ENCODE results near the gene RNASEH2A.

Gene RNASEH2A

DNA sequence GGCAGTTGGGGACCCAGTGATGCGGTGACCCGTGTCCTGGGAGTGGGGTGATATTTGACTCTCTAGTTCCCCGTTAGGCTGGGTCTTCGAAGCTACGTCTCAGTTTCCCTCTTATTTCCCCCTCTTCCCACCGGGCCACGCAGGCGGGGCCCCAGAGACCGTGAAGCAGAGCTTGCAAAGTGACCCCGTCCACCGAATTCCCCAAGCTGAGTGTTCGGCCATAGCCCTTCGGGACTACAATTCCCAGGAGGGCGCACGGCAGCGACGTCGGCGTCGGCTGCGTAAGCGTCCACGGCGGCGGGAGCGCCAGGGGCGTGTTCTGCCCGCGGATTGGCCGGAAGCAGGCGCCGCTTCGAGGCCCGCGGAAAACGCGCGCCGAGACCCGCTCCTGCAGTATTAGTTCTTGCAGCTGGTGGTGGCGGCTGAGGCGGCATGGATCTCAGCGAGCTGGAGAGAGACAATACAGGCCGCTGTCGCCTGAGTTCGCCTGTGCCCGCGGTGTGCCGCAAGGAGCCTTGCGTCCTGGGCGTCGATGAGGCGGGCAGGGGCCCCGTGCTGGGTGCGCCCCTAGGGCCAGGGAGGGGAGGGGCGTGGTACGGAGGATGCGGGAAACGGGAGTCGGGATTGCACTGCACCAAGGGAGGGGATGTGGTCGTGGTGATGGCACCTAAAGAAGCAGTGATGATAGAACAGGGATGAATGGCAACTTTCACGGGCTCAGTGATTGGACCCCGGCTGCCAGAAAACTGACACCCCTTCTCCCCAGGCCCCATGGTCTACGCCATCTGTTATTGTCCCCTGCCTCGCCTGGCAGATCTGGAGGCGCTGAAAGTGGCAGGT is at the start of gene RNASEH2A:
TSS of gene RNASEH2A (plus strand) at position 343 of the 840 bp plus-strand sequence. CDS start at position 433, 90 bp downstream.
- DNase-seq = peak; percentile 64 to 86 (median 72)

DNA sequence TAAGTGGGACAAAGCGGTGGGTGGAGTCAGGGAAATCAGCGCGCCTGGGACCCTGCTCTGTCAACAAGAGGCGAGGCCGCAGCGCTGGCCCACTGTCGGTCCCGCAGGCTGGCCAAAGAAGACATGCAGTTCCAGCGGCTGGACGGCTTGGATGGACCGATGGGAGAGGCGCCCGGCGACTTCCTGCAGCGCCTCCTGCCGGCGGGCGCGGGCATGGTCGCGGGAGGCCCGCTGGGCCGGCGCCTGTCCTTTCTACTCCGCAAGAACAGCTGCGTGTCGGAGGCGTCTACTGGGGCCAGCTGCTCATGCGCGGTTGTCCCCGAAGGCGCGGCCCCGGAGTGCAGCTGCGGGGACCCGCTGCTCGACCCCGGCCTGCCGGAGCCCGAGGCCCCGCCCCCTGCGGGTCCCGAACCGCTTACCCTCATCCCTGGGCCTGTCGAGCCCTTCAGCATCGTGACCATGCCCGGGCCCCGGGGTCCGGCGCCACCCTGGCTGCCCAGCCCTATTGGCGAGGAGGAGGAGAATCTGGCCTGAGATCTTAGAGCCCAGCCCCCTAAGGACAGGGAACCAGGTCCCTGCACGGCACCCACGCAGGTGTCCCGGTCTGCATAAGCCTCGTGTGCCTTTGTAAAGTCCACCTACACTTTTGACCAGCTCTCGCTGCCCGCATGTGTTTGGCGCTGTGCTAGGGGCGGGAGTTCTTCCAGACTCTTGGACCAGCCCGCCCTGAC is 48.7 kb upstream of the RNASEH2A start:
- DNase-seq = peak in 3 of 4 experiments; percentile 21 to 56 (median 29)

DNA sequence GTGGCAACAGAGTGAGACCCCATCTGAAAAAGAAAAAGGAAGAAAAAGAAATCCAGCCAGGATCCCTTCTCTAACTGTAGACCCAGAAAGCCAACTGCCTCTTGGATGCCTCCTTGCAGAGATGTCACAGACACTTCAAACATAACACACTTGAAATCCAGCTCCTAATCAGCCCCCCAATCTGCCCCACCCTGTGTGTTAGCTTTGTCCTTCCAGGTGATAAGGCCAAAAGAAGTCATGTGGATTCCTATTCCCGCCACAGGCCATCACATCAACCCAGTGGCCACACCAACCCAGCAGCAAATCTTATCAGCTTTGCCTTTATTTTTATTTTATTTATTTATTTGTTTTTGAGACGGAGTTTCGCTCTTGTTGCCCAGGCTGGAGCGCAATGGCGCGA is 46.7 kb upstream of the RNASEH2A start:
- DNase-seq = no peak

DNA sequence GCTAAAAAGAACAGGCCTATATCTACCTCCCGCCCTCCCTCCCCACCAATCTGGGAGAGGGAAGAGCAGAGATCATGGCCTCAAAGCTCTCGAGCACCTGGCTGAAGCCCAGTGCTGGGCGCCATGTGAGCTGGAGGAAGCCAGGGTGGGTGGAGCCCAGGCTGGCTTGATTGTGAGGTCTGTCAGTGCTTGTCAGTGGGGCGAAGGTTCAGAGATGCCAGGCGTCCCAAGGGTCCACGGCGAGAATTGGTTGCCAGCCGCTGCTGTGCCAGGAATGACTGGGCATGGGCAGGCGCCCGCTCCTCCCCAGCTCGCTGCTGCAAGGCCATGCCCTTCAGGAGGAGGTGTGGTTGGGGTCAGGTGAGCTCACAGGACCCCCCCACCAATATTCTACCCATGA is 43.3 kb upstream of the RNASEH2A start:
- no peak for DNase-seq

DNA sequence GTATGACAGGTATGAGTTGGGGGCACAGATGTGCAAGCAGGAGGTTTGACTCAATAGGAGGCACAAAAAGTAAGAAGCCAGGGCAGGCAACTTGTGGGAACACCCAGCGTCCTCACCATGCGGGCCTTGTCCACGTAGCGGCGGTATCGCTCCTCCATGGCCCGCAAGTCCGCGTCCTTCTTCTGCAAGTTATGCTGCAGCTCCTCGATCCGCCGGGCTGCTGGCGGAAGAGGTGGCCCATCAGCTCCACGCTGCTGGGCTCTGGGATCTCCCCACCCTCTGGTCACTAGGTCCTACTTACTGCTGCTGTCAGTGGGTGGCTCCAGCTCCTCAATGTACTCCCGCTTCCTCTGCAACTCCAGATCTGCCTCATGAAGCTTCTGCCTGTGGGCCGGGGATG is 41.7 kb upstream of the RNASEH2A start:
- DNase-seq = no peak

DNA sequence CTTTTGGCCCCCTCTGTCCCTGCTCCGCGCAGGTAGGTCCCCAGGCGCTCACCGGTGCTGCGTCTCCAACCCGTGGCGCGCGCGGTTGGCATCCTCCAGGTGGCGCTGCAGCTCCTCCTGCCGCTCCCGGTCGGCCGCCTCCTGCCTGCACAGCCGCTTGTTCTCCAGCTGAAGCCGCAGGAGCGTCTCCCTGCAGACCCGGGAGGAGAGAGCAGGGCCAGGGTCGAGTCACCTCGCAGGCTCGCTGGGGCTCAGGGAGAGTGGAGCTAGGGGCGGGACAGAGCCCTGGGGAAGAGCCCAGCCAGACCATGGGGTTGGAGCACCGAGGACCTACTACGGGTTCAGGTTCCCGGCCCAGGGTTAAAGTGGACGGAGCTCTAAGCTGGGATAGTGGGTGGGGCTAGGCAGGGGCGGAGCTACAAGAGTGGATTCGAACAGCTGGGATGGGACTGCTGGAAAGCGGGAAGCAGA is 40.3 kb upstream of the RNASEH2A start:
- DNase-seq = peak in 2 of 4 experiments; percentile 81 to 82

DNA sequence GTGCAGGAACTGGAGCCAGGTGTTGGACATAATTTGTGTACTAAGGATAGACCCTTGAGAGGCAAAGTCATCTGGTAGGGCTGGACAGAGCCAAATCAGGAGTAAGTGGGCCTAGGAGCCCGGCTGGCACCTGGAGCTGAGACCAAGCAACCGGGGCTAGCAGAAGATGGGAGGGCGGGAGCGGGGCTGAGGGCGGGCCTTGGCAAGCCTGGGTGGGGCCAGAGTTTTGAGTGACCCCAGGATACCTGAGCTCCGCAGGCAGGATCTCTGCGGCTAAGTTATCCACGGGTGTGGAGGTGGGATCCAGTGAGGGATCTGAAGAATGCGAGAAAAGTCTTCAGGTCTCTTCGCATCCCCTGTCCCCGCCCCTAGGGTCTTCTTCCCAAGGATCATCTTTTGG is 39.2 kb upstream of the RNASEH2A start:
- no peak for DNase-seq

DNA sequence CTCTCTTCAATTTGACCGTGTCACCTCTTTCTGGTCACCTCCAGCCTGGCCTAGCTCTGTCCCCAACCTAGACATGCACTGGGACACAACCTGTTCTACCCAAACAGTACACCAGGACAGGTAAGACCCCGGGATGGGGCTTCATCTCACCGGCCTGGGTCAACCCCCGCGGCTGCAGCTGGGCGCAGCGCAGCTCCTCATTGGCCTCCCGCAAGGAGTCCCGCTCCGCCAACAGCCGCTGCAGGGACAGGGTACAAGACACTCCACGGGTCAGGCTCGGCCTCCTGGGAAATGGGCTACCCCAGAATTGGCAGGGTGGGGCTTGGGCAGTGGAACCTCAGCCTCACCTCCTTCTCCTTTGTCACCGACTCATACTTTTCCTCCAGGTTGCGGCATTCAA is 38.7 kb upstream of the RNASEH2A start:
- DNase-seq = no peak

DNA sequence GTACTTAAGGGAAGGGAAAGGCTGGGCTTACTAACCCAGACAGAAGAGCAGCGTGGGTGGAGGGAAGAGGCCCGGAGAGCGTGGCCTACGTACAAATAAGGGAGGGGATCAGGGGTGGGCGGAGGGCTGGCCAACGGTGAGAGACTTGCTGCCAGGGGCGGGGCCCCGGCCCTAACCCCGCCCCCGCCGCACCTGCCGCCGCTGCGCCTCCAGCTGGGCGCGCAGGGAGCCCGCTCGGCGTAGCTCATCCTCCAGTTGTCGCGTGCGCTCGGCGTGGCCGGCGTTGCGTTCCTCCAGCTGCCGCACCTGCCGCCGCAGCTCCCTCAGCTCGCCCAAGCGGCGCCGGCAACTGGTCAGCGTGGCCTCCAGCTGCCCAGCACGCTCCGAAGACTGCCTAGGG is 36.7 kb upstream of the RNASEH2A start:
- DNase-seq = peak in 2 of 4 experiments; percentile 14 to 23

DNA sequence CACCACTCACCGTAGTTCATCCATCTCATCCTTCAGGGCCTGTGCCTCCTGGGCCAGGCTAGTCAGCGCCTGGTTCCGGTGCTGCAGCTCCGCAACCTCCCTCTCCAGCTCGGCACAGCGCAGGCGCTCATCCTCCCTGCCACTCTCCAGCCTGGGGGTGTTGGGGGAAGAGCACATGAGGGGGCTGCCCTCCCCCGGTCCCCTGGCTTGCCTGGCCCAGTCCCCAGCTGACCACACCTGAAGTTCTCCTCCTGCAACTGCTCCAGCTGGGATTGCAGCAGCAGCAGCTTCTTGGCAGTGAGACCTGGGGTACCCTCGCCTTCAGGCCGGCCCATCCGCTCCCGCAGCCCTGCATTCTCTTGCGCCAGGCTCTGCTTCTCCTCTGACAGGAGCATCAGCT is 35.5 kb upstream of the RNASEH2A start:
- DNase-seq = no peak

DNA sequence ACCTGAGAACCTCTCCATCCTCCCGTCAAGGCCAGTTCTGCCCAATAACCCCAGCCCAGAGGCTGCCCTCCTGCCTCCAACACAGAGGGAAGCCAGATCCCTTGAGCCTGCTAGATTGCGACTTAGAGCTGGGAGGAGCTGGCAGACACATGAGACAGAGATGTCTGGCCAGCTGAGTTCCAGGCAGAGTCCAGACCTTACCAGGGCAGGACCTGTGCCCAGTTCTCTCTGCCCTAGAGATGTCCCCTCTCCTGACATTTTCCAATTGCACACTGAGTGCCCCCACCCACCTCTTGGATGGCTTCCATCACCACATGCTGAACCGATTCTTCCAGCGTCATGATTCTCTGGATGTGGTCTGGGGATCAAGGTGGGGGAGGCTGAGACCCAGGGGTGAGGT is 34.1 kb upstream of the RNASEH2A start:
- no peak for DNase-seq

DNA sequence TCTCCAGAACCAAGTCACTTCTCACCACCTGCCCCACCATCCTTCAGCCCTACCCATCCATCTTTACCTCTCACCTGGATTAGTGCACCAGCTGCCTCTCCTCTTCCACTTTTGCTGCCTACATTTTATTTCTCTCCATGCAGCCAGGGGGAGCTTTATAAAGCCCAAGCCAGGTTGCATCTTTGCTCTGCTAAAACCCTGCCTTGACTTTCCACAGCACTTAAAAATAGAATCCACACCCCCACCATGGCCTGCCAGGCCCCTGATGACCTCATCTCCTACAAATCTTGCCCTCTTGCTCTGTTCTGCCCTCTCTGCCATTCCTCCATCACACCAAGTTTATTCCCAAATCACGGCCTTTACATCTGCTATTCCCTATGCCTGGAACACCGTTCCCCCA is 32.8 kb upstream of the RNASEH2A start:
- DNase-seq = no peak

DNA sequence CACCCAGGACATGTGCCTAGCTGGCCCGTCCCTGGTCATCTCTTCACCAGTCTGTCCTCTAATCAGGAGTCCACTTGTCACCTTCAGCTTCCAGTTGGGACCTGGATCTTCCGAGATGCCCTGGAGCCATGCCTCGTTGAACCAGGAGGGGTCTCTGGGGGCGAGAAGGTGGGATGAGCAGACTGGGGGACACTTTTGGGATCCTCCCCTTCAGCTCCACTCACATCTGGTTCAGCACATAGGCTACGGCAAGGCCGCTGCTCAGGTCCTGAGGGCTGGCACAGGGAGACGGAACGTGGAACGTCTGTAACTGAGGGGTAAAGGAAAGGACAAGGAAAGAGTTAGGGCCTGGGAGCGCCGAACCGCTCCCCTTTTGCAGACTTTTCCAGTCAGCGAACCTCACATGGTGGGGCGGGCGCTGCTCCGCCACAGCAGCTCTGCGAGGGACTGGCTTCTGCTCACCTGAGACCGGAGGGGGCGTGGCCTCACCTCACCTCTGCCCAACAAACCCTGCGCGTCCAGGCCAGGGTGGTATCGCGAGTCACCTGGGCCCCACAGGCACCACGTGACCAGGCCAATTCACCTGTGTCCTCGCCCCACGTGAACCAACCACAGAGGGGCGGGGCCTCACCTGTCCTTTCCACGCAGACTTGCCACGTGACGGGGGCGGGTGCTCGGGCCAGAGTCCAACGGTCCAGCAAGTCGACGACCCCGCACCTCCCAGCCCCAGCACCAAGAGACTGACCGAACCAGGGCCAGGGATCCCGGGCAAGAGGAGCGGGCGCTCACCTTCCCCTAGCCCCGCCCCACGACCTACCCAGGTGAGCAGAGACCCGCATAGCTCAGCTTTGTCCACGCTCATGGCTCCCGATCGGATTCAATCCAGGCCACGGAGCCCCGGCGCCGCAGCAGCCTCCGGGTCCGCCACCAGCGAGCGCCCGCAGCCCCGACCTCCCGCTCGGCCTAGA is 31.5 kb upstream of the RNASEH2A start, which contains the start of gene HOOK2:
TSS of gene HOOK2 (minus strand) at position 965 of the 968 bp plus-strand sequence. CDS start at position 862, 103 bp downstream.
- DNase-seq = peak in 1 of 4 experiments; percentile 46

DNA sequence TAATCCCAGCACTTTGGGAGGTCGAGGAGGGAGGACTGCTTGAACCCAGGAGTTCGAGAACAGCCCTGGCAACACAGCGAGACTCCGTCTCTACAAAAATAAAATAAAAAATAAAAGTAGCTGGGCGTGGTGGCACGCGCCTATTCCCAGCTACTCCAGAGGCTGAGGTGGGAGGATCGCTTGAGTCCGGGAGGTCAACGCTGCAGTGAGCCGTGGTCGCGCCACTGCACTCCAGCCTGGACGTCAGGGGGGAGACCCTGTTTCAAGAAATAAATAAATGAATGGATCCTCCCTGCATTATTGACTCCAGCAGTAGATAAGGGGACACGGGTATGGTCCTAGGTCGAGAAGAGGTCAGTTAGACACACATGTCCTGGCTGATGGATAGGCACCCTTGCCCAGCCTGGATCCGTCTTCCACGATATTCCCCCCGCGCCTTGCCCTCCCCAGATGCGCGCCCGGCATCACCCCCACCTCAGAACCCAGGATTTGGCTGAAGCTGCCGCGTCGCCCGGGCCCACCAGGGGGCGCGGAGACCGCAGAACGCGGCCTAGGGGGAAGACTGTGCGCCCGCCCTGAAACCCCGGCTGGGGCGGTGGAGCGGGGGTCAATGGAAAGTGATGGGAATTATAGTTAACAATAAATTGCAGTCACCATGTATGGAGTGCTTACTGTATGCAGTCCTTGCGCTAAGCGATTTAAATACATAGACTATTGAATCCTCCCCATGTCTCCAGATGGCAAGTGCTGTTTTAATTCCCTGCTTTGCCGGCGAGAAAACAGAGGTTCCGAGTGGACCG is 29.0 kb upstream of the RNASEH2A start:
- DNase-seq = peak; percentile 51 to 82 (median 62)

DNA sequence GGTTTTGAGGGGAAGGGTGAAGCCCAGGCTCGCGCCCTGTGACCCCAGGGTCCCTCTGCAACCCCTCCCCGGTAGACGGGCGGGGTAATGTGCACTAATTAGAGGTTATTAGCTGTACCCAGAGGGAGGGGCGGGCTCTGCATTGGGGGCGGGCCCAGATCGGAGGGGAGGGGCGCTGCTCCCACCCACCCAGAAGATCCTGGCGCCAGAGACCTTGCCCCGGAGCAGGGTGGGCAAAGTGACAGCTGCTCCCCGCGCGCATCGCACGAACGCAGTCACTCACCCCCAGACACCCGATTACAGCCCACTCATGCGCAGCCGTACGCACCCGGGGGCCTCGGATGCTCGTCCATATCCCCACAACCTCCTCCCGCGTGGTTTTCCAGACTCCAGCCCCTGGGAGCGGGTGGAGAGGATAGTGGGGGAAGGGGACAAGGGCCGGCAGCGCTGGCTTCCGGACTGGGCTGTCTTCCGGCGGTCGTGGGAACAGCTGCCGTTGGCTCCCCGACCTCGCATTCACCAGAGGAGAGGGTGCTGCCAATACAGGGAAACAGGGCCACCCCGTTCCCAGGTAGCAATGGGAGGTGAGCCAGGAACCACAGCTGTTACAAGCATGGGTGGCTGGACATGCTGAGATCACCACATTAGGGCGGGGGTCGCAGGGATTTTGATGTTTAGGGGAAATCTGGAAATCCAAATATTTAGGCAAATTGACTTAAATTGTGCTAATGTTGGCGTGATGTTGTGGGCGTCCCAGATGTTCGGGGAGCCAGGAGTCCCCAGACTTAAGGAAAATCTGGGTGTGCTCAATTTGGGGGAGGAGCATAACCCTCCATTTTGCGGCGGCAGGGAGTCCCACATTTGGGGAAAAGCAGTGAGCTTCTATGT is 28.1 kb upstream of the RNASEH2A start:
- DNase-seq = peak in 1 of 4 experiments; percentile 16

DNA sequence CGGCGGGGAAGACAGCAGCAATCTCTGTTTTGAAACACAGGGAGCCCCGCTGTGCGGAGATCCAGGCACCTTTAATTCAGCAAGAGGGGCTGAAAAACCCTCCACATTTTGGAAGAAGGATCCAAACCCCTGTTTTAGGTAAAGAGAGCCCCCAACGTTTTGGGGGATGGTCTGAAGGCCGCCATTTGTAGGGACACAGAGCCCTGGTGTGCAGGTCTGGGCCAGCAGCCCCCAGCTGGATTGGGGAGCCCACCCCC is 27.6 kb upstream of the RNASEH2A start:
- DNase-seq = no peak

DNA sequence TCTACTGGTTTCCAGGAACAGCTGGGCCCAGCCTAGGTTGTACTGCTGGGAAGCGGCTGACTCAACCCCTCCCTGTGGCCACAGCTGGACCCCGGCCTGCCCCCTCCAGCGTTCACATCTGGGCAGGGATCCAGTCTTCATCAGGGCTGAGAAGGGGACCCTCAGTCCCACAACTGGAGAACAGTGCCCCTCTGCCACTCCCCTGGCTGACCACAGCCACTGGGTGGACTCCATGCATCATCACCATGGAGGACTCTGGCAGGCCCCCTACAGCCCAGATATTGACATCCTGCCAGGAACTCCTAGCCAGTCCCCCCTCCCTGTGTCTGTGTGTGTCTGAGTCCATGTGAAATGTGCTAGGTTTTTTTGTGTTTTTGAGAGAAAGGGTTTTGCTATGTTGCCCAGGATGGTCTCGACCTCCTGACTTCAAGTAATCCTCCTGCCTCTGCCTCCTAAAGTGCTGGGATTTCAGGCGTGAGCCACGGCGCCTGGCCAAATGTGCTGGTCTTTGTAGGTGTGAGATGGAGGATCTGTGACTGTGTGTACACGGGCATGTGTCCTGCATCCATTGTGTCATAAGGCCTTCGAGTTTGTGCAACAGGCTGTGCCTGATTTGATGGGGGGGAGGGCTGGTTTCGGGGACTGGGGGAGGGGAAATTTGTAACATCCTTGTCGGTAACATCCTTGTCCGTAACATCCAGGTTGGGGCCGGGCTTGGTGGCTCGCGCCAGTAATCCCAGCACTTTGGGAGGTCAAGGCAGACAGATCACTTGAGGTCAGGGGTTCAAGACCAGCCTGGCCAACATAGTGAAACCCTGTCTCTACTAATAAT is 27.0 kb upstream of the RNASEH2A start:
- DNase-seq = no peak

DNA sequence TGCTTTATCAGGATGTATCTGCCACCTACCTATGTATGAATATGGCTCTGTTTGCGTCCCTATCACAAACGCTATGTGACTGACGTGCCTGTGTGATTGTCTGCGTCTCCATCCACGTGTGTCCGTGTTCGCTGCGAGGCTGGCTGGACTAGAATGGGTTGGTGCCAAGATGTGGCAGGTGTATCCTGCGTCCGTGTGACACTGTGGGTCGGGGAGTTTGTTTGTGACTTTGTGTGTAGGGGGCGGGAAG is 24.3 kb upstream of the RNASEH2A start:
- DNase-seq = no peak

DNA sequence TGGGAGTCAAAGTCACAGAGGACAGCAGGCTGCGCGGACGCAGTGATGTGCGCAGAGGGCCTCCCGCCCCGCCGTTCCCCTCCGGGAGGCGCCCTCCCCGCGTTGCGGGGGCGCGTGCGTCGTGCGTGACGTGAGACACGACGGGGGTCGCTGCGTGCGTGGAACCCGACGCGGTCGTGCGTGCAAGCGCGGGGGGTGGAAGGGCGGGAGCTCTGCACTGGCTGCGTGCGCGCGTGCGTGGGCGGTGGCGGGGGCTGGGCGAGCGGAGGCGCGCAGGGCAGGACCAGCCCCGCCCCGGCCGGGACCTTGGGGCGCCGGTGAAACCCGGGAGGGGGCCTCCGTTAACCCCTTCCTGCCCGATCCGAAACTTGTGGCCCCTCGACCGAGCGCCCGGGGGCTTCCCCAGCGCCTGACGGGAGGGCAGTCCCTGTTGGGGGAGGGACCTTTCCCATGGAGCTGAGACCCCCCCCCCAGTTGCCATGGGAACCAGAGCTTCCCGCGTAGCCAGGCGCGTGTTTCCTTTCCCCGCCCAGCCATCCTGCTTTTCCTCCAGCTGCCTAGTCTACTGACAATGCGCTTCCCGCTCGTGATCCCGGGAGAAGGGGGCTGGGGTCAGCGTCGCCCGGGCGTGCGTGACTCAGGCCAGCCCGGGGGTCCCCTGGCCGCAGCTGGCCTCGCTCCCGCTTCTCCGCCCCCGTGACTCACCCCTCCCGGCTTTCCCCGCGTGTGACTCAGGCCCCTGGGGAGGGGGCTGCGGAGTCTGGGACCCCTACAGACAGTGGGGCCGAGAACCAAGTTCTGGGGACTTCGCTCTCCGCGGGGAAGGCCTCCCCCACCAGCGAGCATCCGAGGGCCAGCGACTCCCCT is 23.7 kb upstream of the RNASEH2A start:
- DNase-seq = peak; percentile 63 to 94 (median 77)

Data from activated naive CD4-positive, alpha-beta T cell (primary cell).